Mesenchymal stem cell (in vitro differentiated cells and primary cell): ENCODE results near the gene SPHKAP.

ENCODE experiments used
- DNase-seq: peaks from one replicate; pipeline ENCODE4 v3.0.0-alpha.2; 2013
- H2AFZ ChIP-seq: one replicate; pipeline ENCODE4 v1.6.1; 2013; ENCODE audit warnings: low read depth, mild to moderate bottlenecking, control low read depth, inconsistent platforms, low read length, moderate library complexity
- H2AK5ac ChIP-seq: 2 replicates; pipeline ENCODE4 v1.6.1; 2013; ENCODE audit warnings: low read length, moderate library complexity, mild to moderate bottlenecking, inconsistent platforms; ENCODE audit not compliant: severe bottlenecking
- H2BK120ac ChIP-seq: one replicate; pipeline ENCODE4 v1.6.1; 2013; ENCODE audit warnings: low read depth, mild to moderate bottlenecking, inconsistent platforms, low read length, moderate library complexity
- H2BK12ac ChIP-seq, 2 experiments: one replicate each; pipeline ENCODE4 v1.6.1; 2013; ENCODE audit warnings: inconsistent platforms in 2 of 2, low read length in 2 of 2, mild to moderate bottlenecking in 2 of 2, moderate library complexity in 2 of 2, control low read depth in 1 of 2
- H2BK15ac ChIP-seq: one replicate; pipeline ENCODE4 v1.6.1; 2013; ENCODE audit warnings: mild to moderate bottlenecking, low read depth, inconsistent platforms; ENCODE audit not compliant: poor library complexity, severe bottlenecking
- H2BK5ac ChIP-seq: 2 replicates; pipeline ENCODE4 v1.6.1; 2013; ENCODE audit warnings: low read depth, mild to moderate bottlenecking, low read length, control low read depth, inconsistent platforms; ENCODE audit not compliant: poor library complexity, severe bottlenecking
- H3K14ac ChIP-seq, 2 experiments: one replicate each; pipeline ENCODE4 v1.6.1; 2013; ENCODE audit warnings: inconsistent platforms in 2 of 2, low read length in 2 of 2, control low read depth in 1 of 2, mild to moderate bottlenecking in 1 of 2, moderate library complexity in 1 of 2
- H3K18ac ChIP-seq, 2 experiments: one replicate each; pipeline ENCODE4 v1.6.1; 2013; ENCODE audit warnings: inconsistent platforms in 2 of 2, low read length in 2 of 2, control low read depth in 1 of 2, low read depth in 1 of 2, mild to moderate bottlenecking in 1 of 2
- H3K23ac ChIP-seq, 2 experiments: one replicate each; pipeline ENCODE4 v1.6.1; 2013; ENCODE audit warnings: inconsistent platforms in 2 of 2, low read length in 2 of 2, mild to moderate bottlenecking in 2 of 2, moderate library complexity in 2 of 2, control low read depth in 1 of 2
- H3K27ac ChIP-seq: 2 replicates; pipeline ENCODE4 v1.5.1; 2013; ENCODE audit warnings: mild to moderate bottlenecking, moderate library complexity, low read length, control low read depth, inconsistent platforms; ENCODE audit not compliant: poor library complexity, severe bottlenecking
- H3K27me3 ChIP-seq, 2 experiments: 2 replicates each; pipeline versions ENCODE4 v1.6.1 to v1.7.0; 2013; ENCODE audit warnings: low read length in 2 of 2, mild to moderate bottlenecking in 2 of 2, moderate library complexity in 2 of 2, control low read depth in 1 of 2, inconsistent platforms in 1 of 2; ENCODE audit not compliant: control insufficient read depth in 1 of 2, insufficient read depth in 1 of 2
- H3K36me3 ChIP-seq, 2 experiments: 2 replicates each; pipeline versions ENCODE4 v1.6.1 to v1.7.0; 2013; ENCODE audit warnings: low read length in 2 of 2, control low read depth in 1 of 2, inconsistent platforms in 1 of 2, low read depth in 1 of 2, mild to moderate bottlenecking in 1 of 2; ENCODE audit not compliant: insufficient read depth in 2 of 2, control insufficient read depth in 1 of 2
- H3K4ac ChIP-seq, 2 experiments: one replicate each; pipeline ENCODE4 v1.6.1; 2013; ENCODE audit warnings: inconsistent platforms in 2 of 2, low read length in 2 of 2, mild to moderate bottlenecking in 2 of 2, moderate library complexity in 2 of 2, control low read depth in 1 of 2, low read depth in 1 of 2
- H3K4me1 ChIP-seq: 2 replicates; pipeline ENCODE4 v1.6.1; 2013; ENCODE audit warnings: low read depth, low read length, control low read depth; ENCODE audit not compliant: control insufficient read depth, insufficient read depth
- H3K4me2 ChIP-seq: 2 replicates; pipeline ENCODE4 v1.6.1; 2013; ENCODE audit warnings: low read length, mild to moderate bottlenecking, inconsistent platforms; ENCODE audit not compliant: poor library complexity, severe bottlenecking
- H3K4me3 ChIP-seq, 2 experiments: 2 replicates each; pipeline versions ENCODE4 v1.5.1 to v1.7.0; 2013; ENCODE audit warnings: low read length in 2 of 2, mild to moderate bottlenecking in 2 of 2, control low read depth in 1 of 2, low read depth in 1 of 2; ENCODE audit not compliant: insufficient read depth in 1 of 2
- H3K79me1 ChIP-seq: replicated peaks from 2 replicates; pipeline ENCODE4 v1.6.1; 2013; ENCODE audit warnings: mild to moderate bottlenecking, control low read depth, low read length, inconsistent platforms; ENCODE audit not compliant: poor library complexity, severe bottlenecking
- H3K9ac ChIP-seq: 2 replicates; pipeline ENCODE4 v1.7.0; 2013; ENCODE audit warnings: mild to moderate bottlenecking, low read length, moderate library complexity
- H3K9me3 ChIP-seq: 2 replicates; pipeline ENCODE4 v1.7.0; 2013; ENCODE audit warnings: mild to moderate bottlenecking, low read length; ENCODE audit not compliant: control insufficient read depth
- H4K8ac ChIP-seq: one replicate; pipeline ENCODE4 v1.6.1; 2013; ENCODE audit warnings: inconsistent platforms, mild to moderate bottlenecking, low read length, moderate library complexity
- H4K91ac ChIP-seq: one replicate; pipeline ENCODE4 v1.6.1; 2013; ENCODE audit warnings: mild to moderate bottlenecking, low read length, inconsistent platforms
- WGBS: methylation state at CpG from one replicate; pipeline ENCODE4 v1.1.7; 2013; ENCODE audit warnings: mixed read lengths; 5-methylcytosine and 5-hydroxymethylcytosine counted together

The SPHKAP gene

GRCh38 chr2:228197504-228197903 is 16.0 kb upstream of the SPHKAP start:
- Histone ChIP-seq H2BK12ac (no peak overlapping the region), H3K4me2 (no peak overlapping the region), H3K4me3 (no peak overlapping the region), H3K79me1 (no peaks in the 10 kb centered on the region), H3K23ac (no peak overlapping the region), H3K9ac (no peak overlapping the region), H3K14ac (no peak overlapping the region), H3K4me1 (no peaks in the 10 kb centered on the region), H3K4ac (no peak overlapping the region), H4K91ac (no peak overlapping the region), H3K27ac (no peak overlapping the region), H2BK15ac (no peak overlapping the region), H3K36me3 (no peaks in the 10 kb centered on the region), H3K9me3 (peaks cover 3% of the 10 kb centered on the region), H3K18ac (no peak overlapping the region), H3K27me3 (no peaks in the 10 kb centered on the region), H2AK5ac (no peak overlapping the region), H2BK120ac (no peak overlapping the region), H4K8ac (no peak overlapping the region), H2AFZ (no peak overlapping the region), H2BK5ac (no peak overlapping the region)
- 45% methylated on average over 2 of the region's 2 CpGs for WGBS
- DNase-seq, result no peak

GRCh38 chr2:228180181-228181097 is 1.0 kb downstream of the SPHKAP start:
- H3K9ac ChIP-seq, result no peak overlapping the region
- peaks cover 30 to 31% of the 10 kb centered on the region in 2 experiments for H3K27me3 ChIP-seq
- no peak overlapping the region for H3K4ac ChIP-seq
- no peak overlapping the region for H3K18ac ChIP-seq
- no peak overlapping the region for H3K27ac ChIP-seq
- WGBS, result 3% methylated on average over 35 of the region's 43 CpGs
- no peak overlapping the region for H3K14ac ChIP-seq
- no peak overlapping the region for H2AK5ac ChIP-seq
- H4K91ac ChIP-seq, result no peak overlapping the region
- no peak overlapping the region for H3K4me3 ChIP-seq
- no peak overlapping the region for H2BK12ac ChIP-seq
- H4K8ac ChIP-seq, result no peak overlapping the region
- H3K79me1 ChIP-seq, result no peaks in the 10 kb centered on the region
- no peak overlapping the region for H3K23ac ChIP-seq
- no peak overlapping the region for H2BK5ac ChIP-seq
- H2BK120ac ChIP-seq, result no peak overlapping the region
- H3K36me3 ChIP-seq, result no peaks in the 10 kb centered on the region
- no peak for DNase-seq
- H2AFZ ChIP-seq, result no peak overlapping the region
- H3K4me1 ChIP-seq, result peaks cover 2% of the 10 kb centered on the region
- no peak overlapping the region for H2BK15ac ChIP-seq
- no peak overlapping the region for H3K4me2 ChIP-seq
- peaks cover 4% of the 10 kb centered on the region for H3K9me3 ChIP-seq

- H3K27me3 ChIP-seq, result no peaks in the 10 kb centered on the region
- H2BK120ac ChIP-seq, result no peak overlapping the region
- H4K8ac ChIP-seq, result no peak overlapping the region
- no peak overlapping the region for H3K9ac ChIP-seq
- no peak overlapping the region for H3K4me3 ChIP-seq
- H3K4me1 ChIP-seq, result no peaks in the 10 kb centered on the region
- H3K23ac ChIP-seq, result no peak overlapping the region
- no peak overlapping the region for H2BK12ac ChIP-seq
- no peak overlapping the region for H3K4me2 ChIP-seq
- H3K79me1 ChIP-seq, result no peaks in the 10 kb centered on the region
- no peak for DNase-seq
- H3K18ac ChIP-seq, result no peak overlapping the region
- H4K91ac ChIP-seq, result no peak overlapping the region
- no peak overlapping the region for H2AFZ ChIP-seq
- no peak overlapping the region for H2BK15ac ChIP-seq
- no peak overlapping the region for H2BK5ac ChIP-seq
- H3K4ac ChIP-seq, result no peak overlapping the region
- H3K9me3 ChIP-seq, result peaks cover 2% of the 10 kb centered on the region
- no peaks in the 10 kb centered on the region for H3K36me3 ChIP-seq
- H2AK5ac ChIP-seq, result no peak overlapping the region
- WGBS, result 50% methylated on average over 1 of the region's 4 CpGs
- H3K14ac ChIP-seq, result no peak overlapping the region
- H3K27ac ChIP-seq, result no peak overlapping the region
Measured at GRCh38 chr2:228167290-228167689, 14.2 kb downstream of the SPHKAP start.

GRCh38 chr2:228164718-228165117 is 16.8 kb downstream of the SPHKAP start:
- H3K9me3 ChIP-seq, result peaks cover 2% of the 10 kb centered on the region
- H3K4ac ChIP-seq, result no peak overlapping the region
- DNase-seq, result no peak
- 62% methylated on average over 3 of the region's 3 CpGs for WGBS
- H3K79me1 ChIP-seq, result no peaks in the 10 kb centered on the region
- no peak overlapping the region for H2BK5ac ChIP-seq
- H3K27ac ChIP-seq, result no peak overlapping the region
- H2AFZ ChIP-seq, result no peak overlapping the region
- H3K4me2 ChIP-seq, result no peak overlapping the region
- H2AK5ac ChIP-seq, result no peak overlapping the region
- no peak overlapping the region for H4K8ac ChIP-seq
- no peak overlapping the region for H3K14ac ChIP-seq
- no peak overlapping the region for H2BK15ac ChIP-seq
- H3K36me3 ChIP-seq, result no peaks in the 10 kb centered on the region
- H3K4me3 ChIP-seq, result no peak overlapping the region
- H2BK12ac ChIP-seq, result no peak overlapping the region
- no peak overlapping the region for H4K91ac ChIP-seq
- no peak overlapping the region for H3K18ac ChIP-seq
- no peaks in the 10 kb centered on the region for H3K4me1 ChIP-seq
- H3K27me3 ChIP-seq, result no peaks in the 10 kb centered on the region
- no peak overlapping the region for H2BK120ac ChIP-seq
- no peak overlapping the region for H3K9ac ChIP-seq
- no peak overlapping the region for H3K23ac ChIP-seq
